Activated CD4-positive, CD25-positive, alpha-beta regulatory T cell treated with anti-CD3 and anti-CD28 coated beads, Interleukin-2, amount 50 U/mL, for 16 hours (primary cell): ENCODE measurements around the gene FUT8.

Experiments
- DNase-seq: peaks from one replicate; pipeline ENCODE4 v3.0.0-alpha.2; 2020; ENCODE audit warnings: low read depth, low spot score

The FUT8 gene

GRCh38 chr14:65554837-65555236, 142.3 kb downstream of the FUT8 start:
- DNase-seq: no peak

GRCh38 chr14:65555358-65555757, 142.8 kb downstream of the FUT8 start:
- no peak for DNase-seq

- DNase-seq: no peak
Measured at GRCh38 chr14:65558363-65558762, 145.8 kb downstream of the FUT8 start.

GRCh38 chr14:65560340-65561027, 148.0 kb downstream of the FUT8 start:
- DNase-seq: no peak

GRCh38 chr14:65564370-65564769, 151.8 kb downstream of the FUT8 start:
- DNase-seq: no peak

- no peak for DNase-seq
Measured at GRCh38 chr14:65565948-65566347, 153.4 kb downstream of the FUT8 start.

GRCh38 chr14:65566820-65567522, 154.4 kb downstream of the FUT8 start:
- no peak for DNase-seq

- DNase-seq: no peak
Measured at GRCh38 chr14:65574611-65575010, 162.1 kb downstream of the FUT8 start.

GRCh38 chr14:65575389-65575788, 162.9 kb downstream of the FUT8 start:
- no peak for DNase-seq

- DNase-seq: no peak
Measured at GRCh38 chr14:65580973-65581372, 168.4 kb downstream of the FUT8 start.

- DNase-seq: no peak
Measured at GRCh38 chr14:65581378-65581777, 168.8 kb downstream of the FUT8 start.

GRCh38 chr14:65581799-65582198, 169.3 kb downstream of the FUT8 start:
- DNase-seq: no peak

GRCh38 chr14:65585216-65585615, 172.7 kb downstream of the FUT8 start:
- DNase-seq: no peak

GRCh38 chr14:65588426-65589140, 176.1 kb downstream of the FUT8 start:
- DNase-seq: no peak

- no peak for DNase-seq
Measured at GRCh38 chr14:65594153-65594881, 181.8 kb downstream of the FUT8 start.

- DNase-seq: no peak
Measured at GRCh38 chr14:65594882-65595237, 182.3 kb downstream of the FUT8 start.

GRCh38 chr14:65599375-65599774, 186.8 kb downstream of the FUT8 start:
- DNase-seq: no peak

GRCh38 chr14:65600742-65601141, 188.2 kb downstream of the FUT8 start:
- no peak for DNase-seq

- DNase-seq: no peak
Measured at GRCh38 chr14:65604535-65604934, 192.0 kb downstream of the FUT8 start.

GRCh38 chr14:65604936-65605335, 192.4 kb downstream of the FUT8 start:
- DNase-seq: no peak

- DNase-seq: no peak
Measured at GRCh38 chr14:65606460-65606859, 193.9 kb downstream of the FUT8 start.

- DNase-seq: no peak
Measured at GRCh38 chr14:65613131-65613650, 200.7 kb downstream of the FUT8 start.
